ENCODE data around the gene BTN3A1. TPM values are rescaled to one million over a fixed set of nuclear protein-coding genes. Genes with fewer than 3 reads are reported as not detected.

Gene BTN3A1
- total and polyA plus RNA-seq, 10 of the 15 experiments (the other 5 are each of a cell fraction or from before 2014, with no cell fraction given) = 5.6 to 60.1 (median 16.1) TPM

GRCh38 chr6:26436018-26436417 is 33.9 kb downstream of the BTN3A1 start (continued):
- no peak for TF ChIP-seq ZNF384 (IDR thresholded peaks at IDR 0.05; ENCODE audit: borderline replicate concordance, low read depth, low read length)
- no peak for TF ChIP-seq ZNF217 (IDR thresholded peaks at IDR 0.05)

GRCh38 chr6:26437550-26437949 is 35.5 kb downstream of the BTN3A1 start:
- POLR2A ChIA-PET = no interaction called here
- no peaks in the 10 kb centered on the region for H4K20me1 ChIP-seq (ENCODE audit: control insufficient read depth, insufficient read depth)
- no peak overlapping the region for H3K4me3 ChIP-seq
- BruUV-seq (replicated peaks) = no TSS peak
- H3K36me3 ChIP-seq (ENCODE audit: control insufficient read depth in 2 of 2, insufficient read depth in 2 of 2, low read length in 1 of 2) = no peaks in the 10 kb centered on the region
- no peak overlapping the region for H3K4me2 ChIP-seq (ENCODE audit: control insufficient read depth, insufficient read depth)
- H3K79me2 ChIP-seq (ENCODE audit: control insufficient read depth, insufficient read depth, low read length) = peaks cover 12% of the 10 kb centered on the region
- intact Hi-C loops (cut with micrococcal nuclease; ENCODE audit: unreplicated experiment) (no loop called here), in situ Hi-C loops (cut with MboI) (no loop called here)
- ATAC-seq (no peak), DNase-seq (ENCODE audit: low read depth, low spot score) (no peak), FAIRE-seq (no peak)
- H3K9ac ChIP-seq (ENCODE audit: control insufficient read depth, insufficient read depth, low read length) = no peak overlapping the region
- CTCF ChIA-PET = no interaction called here
- SMC1A ChIA-PET (ENCODE audit: uncharacterized antibody, unreplicated experiment) = interaction anchor here (1.1 kb wide), 1 partner anchor 8 kb away, joined by 3 read pairs; no protein-coding TSS in a partner anchor
- 100% methylated on average over 1 of the region's 1 CpG for WGBS (ENCODE audit: insufficient coverage, insufficient replicate concordance, low lambda C conversion rate, missing lambda C conversion rate)
- no peak overlapping the region for H2AFZ ChIP-seq (ENCODE audit: control insufficient read depth, low read depth, low read length)
- peaks cover 1% of the 10 kb centered on the region; the same call in 2 of the 3 replicates for H3K9me3 ChIP-seq (replicated peaks; ENCODE audit: control insufficient read depth, insufficient read depth, low read length)
- H3K27ac ChIP-seq (ENCODE audit: control insufficient read depth, insufficient read depth) = no peak overlapping the region
- H3K4me1 ChIP-seq (ENCODE audit: control insufficient read depth, insufficient read depth, low read length) = peaks cover 5% of the 10 kb centered on the region
- TF ChIP-seq FOS (IDR thresholded peaks at IDR 0.05; ENCODE audit: borderline replicate concordance, extremely low read depth, insufficient read length) (no peak), CHD1 (IDR thresholded peaks at IDR 0.05; ENCODE audit: low read depth, low read length) (no peak), ZNF384 (IDR thresholded peaks at IDR 0.05; ENCODE audit: borderline replicate concordance, low read depth, low read length) (no peak), KLF5 (IDR thresholded peaks at IDR 0.05; ENCODE audit: partially characterized antibody) (no peak), POU2F2 (IDR thresholded peaks at IDR 0.05; ENCODE audit: borderline replicate concordance, low read depth, low read length) (no peak), MYB (IDR thresholded peaks at IDR 0.05; ENCODE audit: borderline replicate concordance, low read depth, low read length) (no peak), JUND (IDR thresholded peaks at IDR 0.05; ENCODE audit: low read depth, low read length) (no peak), NFXL1 (IDR thresholded peaks at IDR 0.05; ENCODE audit: borderline replicate concordance) (no peak), BCL11A (IDR thresholded peaks at IDR 0.05; ENCODE audit: low read depth, low read length) (no peak), ESRRA (IDR thresholded peaks at IDR 0.05; ENCODE audit: low read length) (no peak), HCFC1 (IDR thresholded peaks at IDR 0.05; ENCODE audit: low read length) (no peak), ZBTB11 (CRISPR knock-in tag; IDR thresholded peaks at IDR 0.05) (no peak), SMARCA5 (IDR thresholded peaks at IDR 0.05) (no peak), ATF2 (IDR thresholded peaks at IDR 0.05; ENCODE audit: low read length) (no peak)
- RAD21 ChIA-PET (ENCODE audit: unreplicated experiment) = no interaction called here
- no peaks in the 10 kb centered on the region for H3K27me3 ChIP-seq (replicated peaks in 1 of 2; ENCODE audit: control insufficient read depth in 2 of 2, insufficient read depth in 2 of 2, low read length in 1 of 2)
